GM12891 (cell line): ENCODE data around the gene PHLPP1.

Source experiments
- DNase-seq: peaks from one replicate; pipeline ENCODE4 v3.0.0; 2011; ENCODE audit warnings: low spot score; ENCODE audit not compliant: insufficient read length
- FAIRE-seq: peaks from 2 replicates; lab custom pipeline; 2011; peaks lifted over from hg19 to GRCh38; lab: Jason Lieb, UNC
- PAX5 ChIP-seq: IDR thresholded peaks from 2 replicates; pipeline ENCODE4 v1.6.1; 2011; ENCODE audit warnings: low read length, moderate library complexity, mild to moderate bottlenecking; ENCODE audit not compliant: insufficient read depth, severe bottlenecking
- POLR2A ChIP-seq: IDR thresholded peaks from 2 replicates; pipeline ENCODE4 v1.6.1; 2011; ENCODE audit warnings: low read depth, low read length, control low read depth
- POLR2AphosphoS5 ChIP-seq: IDR thresholded peaks from 2 replicates; pipeline ENCODE4 v1.6.1; 2011; ENCODE audit warnings: low read depth, low read length, control low read depth
- POU2F2 ChIP-seq: IDR thresholded peaks from 2 replicates; pipeline ENCODE4 v1.6.1; 2011; ENCODE audit warnings: low read depth, mild to moderate bottlenecking, control low read depth, low read length, moderate library complexity
- SPI1 ChIP-seq: IDR thresholded peaks from 2 replicates; pipeline ENCODE4 v1.6.1; 2011; ENCODE audit warnings: low read depth, low read length, control low read depth
- TAF1 ChIP-seq: IDR thresholded peaks from 2 replicates; pipeline ENCODE4 v1.6.1; 2011; ENCODE audit warnings: low read depth, low read length, control low read depth

PHLPP1 gene

GRCh38 chr18:62716619-62717168 lies 1.4 kb downstream of the PHLPP1 start:
- FAIRE-seq (no peak), DNase-seq (peak; percentile 48)
- TF ChIP-seq SPI1 (no peak), POLR2AphosphoS5 (no peak), TAF1 (no peak), POU2F2 (no peak), PAX5 (no peak), POLR2A (no peak)

GRCh38 chr18:62717169-62717924 lies 2.0 kb downstream of the PHLPP1 start:
- FAIRE-seq: peak; percentile 84
- no peak for TF ChIP-seq TAF1
- TF ChIP-seq POU2F2: no peak
- no peak for TF ChIP-seq POLR2AphosphoS5
- TF ChIP-seq POLR2A: no peak
- TF ChIP-seq SPI1: no peak
- no peak for TF ChIP-seq PAX5
- no peak for DNase-seq

DNA sequence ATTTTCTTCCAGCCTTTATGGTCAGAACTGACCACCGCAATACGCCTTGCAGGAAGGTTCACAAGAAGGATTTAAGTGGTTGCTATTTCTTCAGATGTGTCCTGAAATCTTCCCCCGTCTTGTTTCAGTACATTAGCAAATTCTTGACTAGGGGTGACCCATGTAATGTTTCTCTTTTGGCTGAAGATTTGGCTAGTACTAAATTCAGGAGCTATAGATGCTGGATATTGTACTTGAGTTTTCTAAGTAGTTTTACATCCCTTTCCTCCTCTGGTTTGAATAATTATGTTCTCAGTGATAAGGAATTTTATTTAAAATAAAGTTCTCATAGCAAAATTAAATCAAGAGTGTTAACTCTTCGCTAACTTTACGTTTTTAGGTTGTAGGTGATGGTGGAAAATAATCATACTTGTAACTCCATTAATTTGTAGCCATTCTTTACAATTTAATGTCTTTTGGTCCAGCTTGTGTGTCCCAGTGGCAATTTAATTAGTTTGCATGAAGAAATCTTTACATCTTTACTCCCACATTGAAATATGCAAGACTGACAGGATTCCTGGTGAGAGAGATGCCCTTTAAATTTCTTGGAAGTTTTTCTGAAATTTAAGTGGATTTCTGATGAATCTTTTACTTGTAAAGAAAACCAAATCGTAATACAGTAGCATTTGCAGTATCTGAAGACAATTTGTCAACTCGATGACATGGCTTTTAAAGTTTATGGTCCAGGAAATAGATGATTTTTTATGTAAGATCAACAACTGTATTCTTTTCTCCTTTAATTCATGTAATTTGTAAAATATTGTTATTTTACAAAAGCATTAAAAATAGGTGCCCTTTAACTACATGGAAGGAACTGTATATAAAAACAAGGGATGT lies 2.8 kb downstream of the PHLPP1 start:
- no peak for FAIRE-seq
- no peak for DNase-seq
- no peak for TF ChIP-seq POLR2AphosphoS5
- no peak for TF ChIP-seq POLR2A
- no peak for TF ChIP-seq SPI1
- TF ChIP-seq PAX5: no peak
- no peak for TF ChIP-seq TAF1
- no peak for TF ChIP-seq POU2F2

GRCh38 chr18:62720048-62720447 lies 4.7 kb downstream of the PHLPP1 start:
- TF ChIP-seq TAF1: no peak
- no peak for TF ChIP-seq POLR2AphosphoS5
- no peak for TF ChIP-seq PAX5
- TF ChIP-seq POLR2A: no peak
- no peak for TF ChIP-seq POU2F2
- no peak for TF ChIP-seq SPI1
- FAIRE-seq (no peak), DNase-seq (no peak)

DNA sequence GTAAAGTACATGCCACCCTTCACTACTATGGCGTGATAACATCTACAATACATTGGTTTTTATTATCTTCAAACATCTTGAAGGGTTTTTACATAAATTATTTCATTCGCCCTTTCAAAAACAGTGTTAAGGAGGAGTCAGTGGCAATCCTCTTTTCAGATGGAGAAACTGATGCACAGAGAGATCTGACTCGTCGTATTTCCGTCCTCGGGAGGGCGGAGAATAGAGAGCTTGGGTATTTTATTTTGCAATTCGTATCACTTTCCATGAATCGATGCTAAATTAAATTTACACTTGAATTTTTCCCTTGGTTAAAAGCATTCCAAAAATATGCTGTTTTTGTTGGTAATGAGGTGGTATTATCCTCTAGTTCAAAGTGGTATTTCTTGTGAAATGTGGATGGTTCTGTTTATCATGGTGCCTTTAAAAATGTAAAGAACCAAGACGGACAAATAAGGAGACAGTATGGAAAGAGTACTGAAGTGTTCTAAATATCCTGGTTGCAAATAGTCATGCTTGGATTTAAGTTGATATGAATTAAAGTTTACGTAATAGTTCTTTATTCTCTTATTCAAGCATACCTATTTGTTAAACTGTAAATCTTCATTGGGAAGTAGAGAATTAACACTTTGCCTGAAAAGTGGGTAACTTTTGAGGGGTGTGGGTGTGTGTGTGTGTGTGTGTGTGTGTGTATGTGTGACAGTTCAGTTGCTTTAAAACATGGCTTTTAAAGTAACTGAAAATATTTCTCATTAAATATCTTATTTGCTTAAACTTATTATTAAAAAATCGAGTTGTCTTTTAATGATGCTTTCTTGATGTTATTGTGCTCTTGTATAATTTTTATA lies 5.6 kb downstream of the PHLPP1 start:
- no peak for TF ChIP-seq PAX5
- TF ChIP-seq TAF1: no peak
- no peak for TF ChIP-seq SPI1
- TF ChIP-seq POU2F2: no peak
- TF ChIP-seq POLR2A: no peak
- no peak for TF ChIP-seq POLR2AphosphoS5
- DNase-seq (no peak), FAIRE-seq (no peak)

- DNase-seq (no peak), FAIRE-seq (peak; percentile 23)
- TF ChIP-seq TAF1: no peak
- TF ChIP-seq PAX5: no peak
- no peak for TF ChIP-seq SPI1
- no peak for TF ChIP-seq POU2F2
- no peak for TF ChIP-seq POLR2AphosphoS5
- no peak for TF ChIP-seq POLR2A
These were observed 6.8 kb downstream of the PHLPP1 start for GRCh38 chr18:62721839-62722795.

DNA sequence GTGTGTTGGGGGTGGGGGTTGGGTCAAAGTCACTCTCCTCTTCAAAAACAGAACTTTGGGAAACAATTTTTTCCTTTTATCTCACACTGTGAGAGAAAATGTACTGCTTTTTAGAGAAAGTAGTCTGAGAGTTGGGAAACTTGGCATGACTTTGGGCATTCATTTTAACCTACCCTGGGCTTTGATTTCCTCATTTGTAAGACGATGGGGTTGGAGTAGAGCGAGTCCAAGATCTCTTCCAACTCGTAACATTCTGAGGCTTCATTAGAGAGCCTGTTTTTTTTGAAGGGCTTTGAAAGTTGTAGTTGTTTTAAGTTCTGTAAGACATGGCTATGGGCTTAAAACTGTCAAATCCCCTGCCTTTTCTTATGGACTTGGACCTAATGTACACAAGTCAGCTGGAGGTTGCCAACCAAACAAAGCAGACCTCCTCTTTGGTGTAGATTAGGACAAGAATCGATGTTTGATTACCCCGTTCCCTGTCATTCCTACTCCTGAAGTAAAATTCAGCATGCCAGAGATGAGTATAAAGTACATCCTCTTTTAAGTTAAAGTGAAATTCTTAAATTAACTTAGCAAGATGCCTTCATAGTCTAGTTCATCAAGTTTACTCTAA lies 8.4 kb downstream of the PHLPP1 start:
- FAIRE-seq: peak; percentile 73
- DNase-seq: no peak
- no peak for TF ChIP-seq POLR2AphosphoS5
- TF ChIP-seq TAF1: no peak
- TF ChIP-seq POLR2A: no peak
- no peak for TF ChIP-seq SPI1
- no peak for TF ChIP-seq POU2F2
- TF ChIP-seq PAX5: no peak
